ENCODE measurements around the gene CAMK2D.

Gene CAMK2D

GRCh38 chr4:113564493-113564892, 197.0 kb downstream of the CAMK2D start:
- DNase-seq (ENCODE audit: low read depth), result no peak

- no peak for DNase-seq (ENCODE audit: low read depth)
These were observed 197.7 kb downstream of the CAMK2D start for GRCh38 chr4:113563691-113564378.

- DNase-seq (ENCODE audit: low read depth), result no peak
These were observed 199.8 kb downstream of the CAMK2D start for GRCh38 chr4:113561758-113562157.

- no peak for DNase-seq (ENCODE audit: low read depth)
These were observed 200.4 kb downstream of the CAMK2D start for GRCh38 chr4:113561092-113561491.

- DNase-seq (ENCODE audit: low read depth), result no peak
These were observed 201.0 kb downstream of the CAMK2D start for GRCh38 chr4:113560579-113560978.

GRCh38 chr4:113559947-113560346, 201.6 kb downstream of the CAMK2D start:
- no peak for DNase-seq (ENCODE audit: low read depth)

GRCh38 chr4:113556382-113557134, 205.0 kb downstream of the CAMK2D start:
- no peak for DNase-seq (ENCODE audit: low read depth)

GRCh38 chr4:113555868-113556267, 205.7 kb downstream of the CAMK2D start:
- no peak for DNase-seq (ENCODE audit: low read depth)

GRCh38 chr4:113553082-113553481, 208.5 kb downstream of the CAMK2D start:
- DNase-seq (ENCODE audit: low read depth), result no peak

- no peak for DNase-seq (ENCODE audit: low read depth)
These were observed 211.0 kb downstream of the CAMK2D start for GRCh38 chr4:113550510-113550909.

GRCh38 chr4:113548303-113548702, 213.2 kb downstream of the CAMK2D start:
- DNase-seq (ENCODE audit: low read depth), result no peak

- peak; percentile 81 for DNase-seq (ENCODE audit: low read depth)
These were observed 214.0 kb downstream of the CAMK2D start for GRCh38 chr4:113547487-113548042.

GRCh38 chr4:113541933-113542332, 219.6 kb downstream of the CAMK2D start:
- no peak for DNase-seq (ENCODE audit: low read depth)

- peak; percentile 10 for DNase-seq (ENCODE audit: low read depth)
These were observed 220.7 kb downstream of the CAMK2D start for GRCh38 chr4:113540859-113541258.

- DNase-seq (ENCODE audit: low read depth), result no peak
These were observed 222.1 kb downstream of the CAMK2D start for GRCh38 chr4:113539408-113539807.

- no peak for DNase-seq (ENCODE audit: low read depth)
These were observed 223.9 kb downstream of the CAMK2D start for GRCh38 chr4:113537628-113538027.

GRCh38 chr4:113537203-113537602, 224.3 kb downstream of the CAMK2D start:
- DNase-seq (ENCODE audit: low read depth), result no peak

GRCh38 chr4:113534711-113535110, 226.8 kb downstream of the CAMK2D start:
- DNase-seq (ENCODE audit: low read depth), result no peak

GRCh38 chr4:113531572-113531971, 230.0 kb downstream of the CAMK2D start:
- DNase-seq (ENCODE audit: low read depth), result no peak

GRCh38 chr4:113528395-113528794, 233.1 kb downstream of the CAMK2D start:
- no peak for DNase-seq (ENCODE audit: low read depth)

- no peak for DNase-seq (ENCODE audit: low read depth)
These were observed 236.0 kb downstream of the CAMK2D start for GRCh38 chr4:113525521-113525920.

- no peak for DNase-seq (ENCODE audit: low read depth)
These were observed 236.9 kb downstream of the CAMK2D start for GRCh38 chr4:113524505-113525186.

- DNase-seq (ENCODE audit: low read depth), result no peak
These were observed 237.4 kb downstream of the CAMK2D start for GRCh38 chr4:113524096-113524495.
